Mesenchymal stem cell (in vitro differentiated cells and primary cell): Measurements from ENCODE around the gene KRT38. TPM values are rescaled to one million over a fixed set of nuclear protein-coding genes. Genes with fewer than 3 reads are reported as not detected.
A peak's percentile ranks its signal among the peaks of the same experiment; 100 is the strongest.

Experiments used
- DNase-seq: peaks from one replicate; pipeline ENCODE4 v3.0.0-alpha.2; 2013
- H2AFZ ChIP-seq: one replicate; pipeline ENCODE4 v1.6.1; 2013; ENCODE audit warnings: low read depth, mild to moderate bottlenecking, control low read depth, inconsistent platforms, low read length, moderate library complexity
- H2AK5ac ChIP-seq: 2 replicates; pipeline ENCODE4 v1.6.1; 2013; ENCODE audit warnings: low read length, moderate library complexity, mild to moderate bottlenecking, inconsistent platforms; ENCODE audit not compliant: severe bottlenecking
- H2BK120ac ChIP-seq: one replicate; pipeline ENCODE4 v1.6.1; 2013; ENCODE audit warnings: low read depth, mild to moderate bottlenecking, inconsistent platforms, low read length, moderate library complexity
- H2BK12ac ChIP-seq, 2 experiments: one replicate each; pipeline ENCODE4 v1.6.1; 2013; ENCODE audit warnings: inconsistent platforms in 2 of 2, low read length in 2 of 2, mild to moderate bottlenecking in 2 of 2, moderate library complexity in 2 of 2, control low read depth in 1 of 2
- H2BK15ac ChIP-seq: one replicate; pipeline ENCODE4 v1.6.1; 2013; ENCODE audit warnings: mild to moderate bottlenecking, low read depth, inconsistent platforms; ENCODE audit not compliant: poor library complexity, severe bottlenecking
- H2BK5ac ChIP-seq: 2 replicates; pipeline ENCODE4 v1.6.1; 2013; ENCODE audit warnings: low read depth, mild to moderate bottlenecking, low read length, control low read depth, inconsistent platforms; ENCODE audit not compliant: poor library complexity, severe bottlenecking
- H3K14ac ChIP-seq, 2 experiments: one replicate each; pipeline ENCODE4 v1.6.1; 2013; ENCODE audit warnings: inconsistent platforms in 2 of 2, low read length in 2 of 2, control low read depth in 1 of 2, mild to moderate bottlenecking in 1 of 2, moderate library complexity in 1 of 2
- H3K18ac ChIP-seq, 2 experiments: one replicate each; pipeline ENCODE4 v1.6.1; 2013; ENCODE audit warnings: inconsistent platforms in 2 of 2, low read length in 2 of 2, control low read depth in 1 of 2, low read depth in 1 of 2, mild to moderate bottlenecking in 1 of 2
- H3K23ac ChIP-seq, 2 experiments: one replicate each; pipeline ENCODE4 v1.6.1; 2013; ENCODE audit warnings: inconsistent platforms in 2 of 2, low read length in 2 of 2, mild to moderate bottlenecking in 2 of 2, moderate library complexity in 2 of 2, control low read depth in 1 of 2
- H3K27ac ChIP-seq: 2 replicates; pipeline ENCODE4 v1.5.1; 2013; ENCODE audit warnings: mild to moderate bottlenecking, moderate library complexity, low read length, control low read depth, inconsistent platforms; ENCODE audit not compliant: poor library complexity, severe bottlenecking
- H3K27me3 ChIP-seq, 2 experiments: 2 replicates each; pipeline versions ENCODE4 v1.6.1 to v1.7.0; 2013; ENCODE audit warnings: low read length in 2 of 2, mild to moderate bottlenecking in 2 of 2, moderate library complexity in 2 of 2, control low read depth in 1 of 2, inconsistent platforms in 1 of 2; ENCODE audit not compliant: control insufficient read depth in 1 of 2, insufficient read depth in 1 of 2
- H3K36me3 ChIP-seq, 2 experiments: 2 replicates each; pipeline versions ENCODE4 v1.6.1 to v1.7.0; 2013; ENCODE audit warnings: low read length in 2 of 2, control low read depth in 1 of 2, inconsistent platforms in 1 of 2, low read depth in 1 of 2, mild to moderate bottlenecking in 1 of 2; ENCODE audit not compliant: insufficient read depth in 2 of 2, control insufficient read depth in 1 of 2
- H3K4ac ChIP-seq, 2 experiments: one replicate each; pipeline ENCODE4 v1.6.1; 2013; ENCODE audit warnings: inconsistent platforms in 2 of 2, low read length in 2 of 2, mild to moderate bottlenecking in 2 of 2, moderate library complexity in 2 of 2, control low read depth in 1 of 2, low read depth in 1 of 2
- H3K4me1 ChIP-seq: 2 replicates; pipeline ENCODE4 v1.6.1; 2013; ENCODE audit warnings: low read depth, low read length, control low read depth; ENCODE audit not compliant: control insufficient read depth, insufficient read depth
- H3K4me2 ChIP-seq: 2 replicates; pipeline ENCODE4 v1.6.1; 2013; ENCODE audit warnings: low read length, mild to moderate bottlenecking, inconsistent platforms; ENCODE audit not compliant: poor library complexity, severe bottlenecking
- H3K4me3 ChIP-seq, 2 experiments: 2 replicates each; pipeline versions ENCODE4 v1.5.1 to v1.7.0; 2013; ENCODE audit warnings: low read length in 2 of 2, mild to moderate bottlenecking in 2 of 2, control low read depth in 1 of 2, low read depth in 1 of 2; ENCODE audit not compliant: insufficient read depth in 1 of 2
- H3K79me1 ChIP-seq: replicated peaks from 2 replicates; pipeline ENCODE4 v1.6.1; 2013; ENCODE audit warnings: mild to moderate bottlenecking, control low read depth, low read length, inconsistent platforms; ENCODE audit not compliant: poor library complexity, severe bottlenecking
- H3K9ac ChIP-seq: 2 replicates; pipeline ENCODE4 v1.7.0; 2013; ENCODE audit warnings: mild to moderate bottlenecking, low read length, moderate library complexity
- H3K9me3 ChIP-seq: 2 replicates; pipeline ENCODE4 v1.7.0; 2013; ENCODE audit warnings: mild to moderate bottlenecking, low read length; ENCODE audit not compliant: control insufficient read depth
- H4K8ac ChIP-seq: one replicate; pipeline ENCODE4 v1.6.1; 2013; ENCODE audit warnings: inconsistent platforms, mild to moderate bottlenecking, low read length, moderate library complexity
- H4K91ac ChIP-seq: one replicate; pipeline ENCODE4 v1.6.1; 2013; ENCODE audit warnings: mild to moderate bottlenecking, low read length, inconsistent platforms
- WGBS: methylation state at CpG from one replicate; pipeline ENCODE4 v1.1.7; 2013; ENCODE audit warnings: mixed read lengths; 5-methylcytosine and 5-hydroxymethylcytosine counted together
- polyA plus RNA-seq, 2 experiments: library from polyadenylated mRNA; stranded (reverse); fragments of 200-250 nt; gene quantifications; one replicate each; pipeline ENCODE4 v1.2.3, GENCODE V29; 2013

The KRT38 gene
- polyA plus RNA-seq (2013, experiment 1 of 2): not detected
- not detected for polyA plus RNA-seq (2013, experiment 2 of 2)

GRCh38 chr17:41440531-41441033 is at the start of gene KRT38:
TSS of gene KRT38 (minus strand) at chr17:41440983. CDS start at chr17:41440921, 62 bp downstream.
- H3K4me1 ChIP-seq: no peaks in the 10 kb centered on the region
- no peak within 1 kb of the TSS for H2BK120ac ChIP-seq
- H3K9ac ChIP-seq: no peak within 1 kb of the TSS
- no peaks in the 10 kb centered on the region for H3K79me1 ChIP-seq
- peaks cover 0 to 2% of the 10 kb centered on the region in 2 experiments for H3K36me3 ChIP-seq
- no peak within 1 kb of the TSS for H4K91ac ChIP-seq
- H4K8ac ChIP-seq: no peak within 1 kb of the TSS
- peak within 1 kb of the TSS in 1 of 2 experiments; percentile 29 for H3K14ac ChIP-seq
- H2BK12ac ChIP-seq: no peak within 1 kb of the TSS
- no peak within 1 kb of the TSS for H2AFZ ChIP-seq
- no peak within 1 kb of the TSS for H3K4me3 ChIP-seq
- H3K27ac ChIP-seq: no peak within 1 kb of the TSS
- H3K4ac ChIP-seq: no peak within 1 kb of the TSS
- no peak within 1 kb of the TSS for H3K18ac ChIP-seq
- DNase-seq: no peak
- no peak within 1 kb of the TSS for H2AK5ac ChIP-seq
- no peak within 1 kb of the TSS for H3K23ac ChIP-seq
- no peaks in the 10 kb centered on the region for H3K9me3 ChIP-seq
- H3K27me3 ChIP-seq: peaks cover 0 to 37% of the 10 kb centered on the region in 2 experiments
- no peak within 1 kb of the TSS for H3K4me2 ChIP-seq
- no peak within 1 kb of the TSS for H2BK15ac ChIP-seq
- WGBS: 95% methylated on average over 10 of the region's 10 CpGs
- no peak within 1 kb of the TSS for H2BK5ac ChIP-seq

DNA sequence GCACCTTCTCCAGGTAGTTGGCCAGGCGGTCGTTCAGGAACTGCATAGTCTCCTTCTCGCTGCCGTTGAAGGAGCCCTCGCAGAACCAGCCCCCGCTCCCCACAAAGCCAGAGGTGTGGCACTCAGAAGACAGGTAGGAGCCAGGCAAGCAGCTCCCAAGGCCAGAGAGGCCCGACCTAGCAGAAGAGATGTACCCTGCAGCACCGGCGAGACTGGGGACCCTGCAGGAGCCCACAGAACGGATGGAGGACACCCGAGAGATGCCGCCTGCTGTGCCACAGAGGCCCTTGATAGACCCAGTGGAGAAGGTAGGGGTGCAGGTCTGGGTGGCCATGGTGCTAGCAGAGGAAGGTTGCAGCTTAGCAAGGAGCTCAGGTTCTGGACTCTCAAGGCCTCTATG is 48.7 kb upstream of the KRT38 start, which contains the start of gene KRT36:
TSS of gene KRT36 (minus strand) at position 380 of the 400 bp plus-strand sequence. CDS start at position 334, 46 bp downstream.
- no peaks in the 10 kb centered on the region for H3K36me3 ChIP-seq
- whole genome bisulfite sequencing: 95% methylated on average over 12 of the region's 12 CpGs
- DNase-seq: no peak
- H3K4me3 ChIP-seq: no peak within 1 kb of the TSS
- H2BK12ac ChIP-seq: peak within 1 kb of the TSS; percentile 14 to 87
- H3K4me2 ChIP-seq: no peak within 1 kb of the TSS
- H3K14ac ChIP-seq: no peak within 1 kb of the TSS
- no peak within 1 kb of the TSS for H2BK5ac ChIP-seq
- peaks cover 11% of the 10 kb centered on the region for H3K4me1 ChIP-seq
- H2AFZ ChIP-seq: no peak within 1 kb of the TSS
- H3K18ac ChIP-seq: peak within 1 kb of the TSS in 1 of 2 experiments; percentile 18
- H3K9me3 ChIP-seq: no peaks in the 10 kb centered on the region
- no peak within 1 kb of the TSS for H3K4ac ChIP-seq
- no peak within 1 kb of the TSS for H2AK5ac ChIP-seq
- H3K27me3 ChIP-seq: peaks cover 0 to 16% of the 10 kb centered on the region in 2 experiments
- H3K9ac ChIP-seq: no peak within 1 kb of the TSS
- no peaks in the 10 kb centered on the region for H3K79me1 ChIP-seq
- no peak within 1 kb of the TSS for H3K23ac ChIP-seq
- H2BK15ac ChIP-seq: peak within 1 kb of the TSS; percentile 54
- no peak within 1 kb of the TSS for H3K27ac ChIP-seq
- H2BK120ac ChIP-seq: no peak within 1 kb of the TSS
- no peak within 1 kb of the TSS for H4K8ac ChIP-seq
- peak within 1 kb of the TSS; percentile 18 for H4K91ac ChIP-seq

DNA sequence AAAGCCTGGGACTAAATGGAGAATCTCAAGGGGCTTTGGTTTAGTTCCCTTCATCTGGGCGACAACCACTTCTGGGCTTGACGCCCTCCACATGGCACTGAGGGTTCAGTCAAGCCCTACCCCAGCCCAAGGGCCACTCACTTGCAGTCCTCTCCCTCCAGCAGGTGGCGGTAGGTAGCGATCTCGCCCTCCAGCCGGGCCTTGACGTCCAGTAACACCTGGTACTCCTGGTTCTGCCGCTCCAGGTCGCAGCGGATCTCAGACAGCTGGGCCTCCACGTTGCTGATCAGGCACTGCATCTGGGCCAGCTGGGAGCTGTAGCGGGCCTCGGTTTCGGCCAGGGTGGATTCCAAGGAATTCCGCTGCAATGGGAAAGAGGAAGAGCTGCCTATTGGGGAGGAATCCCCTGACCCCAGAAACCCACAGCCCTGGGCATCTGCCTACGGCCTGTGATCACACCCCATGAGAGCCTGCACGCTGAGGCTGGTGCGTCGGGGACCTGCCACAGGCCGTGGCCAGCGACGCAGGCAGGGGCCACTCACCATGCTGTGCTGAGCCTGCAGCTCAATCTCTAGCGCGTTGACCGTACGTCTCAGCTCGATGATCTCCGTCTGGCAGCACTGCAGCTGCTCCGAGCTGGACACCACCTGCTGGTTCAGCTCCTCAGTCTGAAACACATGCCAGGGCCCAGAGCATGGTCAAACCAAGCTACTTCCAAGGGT is 46.2 kb upstream of the KRT38 start:
- no peak overlapping the region for H2BK120ac ChIP-seq
- no peak overlapping the region for H3K9ac ChIP-seq
- no peak overlapping the region for H4K91ac ChIP-seq
- peak overlapping the region in 1 of 2 experiments; percentile 33 for H2BK12ac ChIP-seq
- H2AK5ac ChIP-seq: no peak overlapping the region
- H3K4me2 ChIP-seq: no peak overlapping the region
- no peak overlapping the region for H3K4ac ChIP-seq
- H3K27ac ChIP-seq: no peak overlapping the region
- no peak overlapping the region for H4K8ac ChIP-seq
- 71% methylated on average over 29 of the region's 29 CpGs for WGBS
- H2AFZ ChIP-seq: no peak overlapping the region
- H3K79me1 ChIP-seq: no peaks in the 10 kb centered on the region
- no peak overlapping the region for H2BK5ac ChIP-seq
- no peak overlapping the region for H2BK15ac ChIP-seq
- peaks cover 0 to 34% of the 10 kb centered on the region in 2 experiments for H3K27me3 ChIP-seq
- H3K4me1 ChIP-seq: peaks cover 2% of the 10 kb centered on the region
- peak overlapping the region in 1 of 2 experiments; percentile 28 for H3K18ac ChIP-seq
- H3K36me3 ChIP-seq: no peaks in the 10 kb centered on the region
- no peak overlapping the region for H3K14ac ChIP-seq
- no peak for DNase-seq
- H3K9me3 ChIP-seq: no peaks in the 10 kb centered on the region
- no peak overlapping the region for H3K4me3 ChIP-seq
- no peak overlapping the region for H3K23ac ChIP-seq

GRCh38 chr17:41486316-41486715 is 45.5 kb upstream of the KRT38 start:
- Histone ChIP-seq H3K14ac (no peak overlapping the region), H3K4me2 (no peak overlapping the region), H2AFZ (no peak overlapping the region), H3K36me3 (no peaks in the 10 kb centered on the region), H3K23ac (no peak overlapping the region), H2AK5ac (no peak overlapping the region), H3K27me3 (peaks cover 0 to 38% of the 10 kb centered on the region in 2 experiments), H2BK5ac (no peak overlapping the region), H2BK120ac (no peak overlapping the region), H2BK15ac (no peak overlapping the region), H3K4ac (no peak overlapping the region), H3K27ac (no peak overlapping the region), H3K18ac (no peak overlapping the region), H3K9me3 (no peaks in the 10 kb centered on the region), H3K79me1 (no peaks in the 10 kb centered on the region), H3K4me3 (no peak overlapping the region), H4K8ac (no peak overlapping the region), H3K9ac (no peak overlapping the region), H2BK12ac (no peak overlapping the region), H3K4me1 (peaks cover 2% of the 10 kb centered on the region), H4K91ac (no peak overlapping the region)
- DNase-seq: no peak
- 93% methylated on average over 13 of the region's 13 CpGs for WGBS
